HCT116 (cell line): Measurements from ENCODE around the gene OSBPL5. TPM values are rescaled to one million over a fixed set of nuclear protein-coding genes. Genes with fewer than 3 reads are reported as not detected.

Source experiments
- ATAC-seq: fragments of 200-7000 bp; cut with Tn5 transposase; 2 replicates; pipeline ENCODE4 v1.9.1; 2020; ENCODE audit warnings: mild to moderate bottlenecking, moderate library complexity
- BruUV-seq: library from RNA; stranded (reverse); fragments of 400-500 nt; replicated peaks from 2 replicates; lab custom pipeline; 2021; lab: Mats Ljungman, UMichigan
- CTCF ChIA-PET: fragments of 300-600 bp; sonication (Branson Sonifier 250); formaldehyde crosslinking; loops from one replicate; lab custom pipeline; 2021; ENCODE audit warnings: antibody characterized with exemption; lab: Charles Lee
- POLR2A ChIA-PET: fragments of 300-600, 350-600 bp; sonication (Branson Sonifier 250); formaldehyde crosslinking; loops from one replicate; lab custom pipeline; 2021; ENCODE audit warnings: antibody characterized with exemption; lab: Charles Lee
- RAD21 ChIA-PET, 2 experiments: fragments of 300-600 bp; sonication (Branson Sonifier 250); formaldehyde crosslinking; loops; one replicate each; lab custom pipeline; 2023; ENCODE audit warnings: low total read pairs in 2 of 2; ENCODE audit not compliant: uncharacterized antibody in 2 of 2, unreplicated experiment in 2 of 2, low non-redundant PET in 1 of 2; lab: Charles Lee
- DNase-seq: peaks from one replicate; pipeline ENCODE4 v3.0.0-alpha.2; 2010; ENCODE audit warnings: low read depth, low spot score
- H2AFZ ChIP-seq: fragments of 200-600 bp; shearing (Covaris generic), sonication (generic); 2 replicates; pipeline ENCODE4 v1.6.1; 2017; ENCODE audit warnings: low read depth, mixed run types, mixed read lengths, antibody characterized with exemption, low read length; ENCODE audit not compliant: poor library complexity, severe bottlenecking
- H3K27ac ChIP-seq: 2 replicates; pipeline ENCODE4 v1.5.1; 2012; ENCODE audit warnings: low read depth, low read length
- H3K27me3 ChIP-seq: fragments of 200-600 bp; sonication (generic); 2 replicates; pipeline ENCODE4 v1.6.1; 2016; ENCODE audit warnings: mixed run types, low read length, mixed read lengths; ENCODE audit not compliant: insufficient read depth
- H3K36me3 ChIP-seq, 2 experiments: fragments of 200-500 bp in 1 of 2; fragments of 200-600 bp in 1 of 2; sonication (Bioruptor generic) in 1 of 2; sonication (generic) in 1 of 2; 2 replicates each; pipeline versions ENCODE4 v1.5.1 to v1.6.1; 2014 to 2016; ENCODE audit warnings: low read length in 2 of 2, inconsistent platforms in 1 of 2, mixed read lengths in 1 of 2, mixed run types in 1 of 2; ENCODE audit not compliant: insufficient read depth in 2 of 2, control insufficient read depth in 1 of 2
- H3K4me1 ChIP-seq, 2 experiments: fragments of 200-600 bp in 1 of 2; sonication (generic) in 1 of 2; 2 replicates each; pipeline versions ENCODE4 v1.5.1 to v1.6.1; 2012 to 2017; ENCODE audit warnings: low read length in 2 of 2, inconsistent platforms in 1 of 2, mild to moderate bottlenecking in 1 of 2, mixed read lengths in 1 of 2, mixed run types in 1 of 2, moderate library complexity in 1 of 2; ENCODE audit not compliant: insufficient read depth in 2 of 2, control insufficient read depth in 1 of 2
- H3K4me2 ChIP-seq: fragments of 200-600 bp; sonication (generic); 2 replicates; pipeline ENCODE4 v1.6.1; 2017; ENCODE audit warnings: mixed run types, low read length, mixed read lengths
- H3K4me3 ChIP-seq, 2 experiments: fragments of 200-600 bp in 1 of 2; sonication (generic) in 1 of 2; replicated peaks in 1 of 2; 2 replicates each; pipeline ENCODE4 v1.5.1; 2011 to 2016; ENCODE audit warnings: low read length in 2 of 2, control low read depth in 1 of 2, low read depth in 1 of 2, mild to moderate bottlenecking in 1 of 2, mixed read lengths in 1 of 2, mixed run types in 1 of 2
- H3K79me2 ChIP-seq: fragments of 200-600 bp; sonication (generic); 2 replicates; pipeline ENCODE4 v1.6.1; 2017; ENCODE audit warnings: mild to moderate bottlenecking, mixed run types, low read length, moderate library complexity, mixed read lengths; ENCODE audit not compliant: insufficient read depth
- H3K9ac ChIP-seq: fragments of 200-600 bp; sonication (generic); 2 replicates; pipeline ENCODE4 v1.6.1; 2016; ENCODE audit warnings: low read length, mixed read lengths
- H3K9me2 ChIP-seq: fragments of 200-600 bp; sonication (generic), shearing (Covaris generic); 2 replicates; pipeline ENCODE4 v1.6.1; 2017; ENCODE audit warnings: mixed run types, mild to moderate bottlenecking, moderate library complexity; ENCODE audit not compliant: insufficient read depth
- H3K9me3 ChIP-seq, 2 experiments: fragments of 200-500 bp in 1 of 2; fragments of 200-600 bp in 1 of 2; sonication (Bioruptor generic) in 1 of 2; sonication (generic) in 1 of 2; 2 replicates each; pipeline ENCODE4 v1.6.1; 2014 to 2017; ENCODE audit warnings: low read length in 2 of 2, mixed read lengths in 2 of 2, inconsistent platforms in 1 of 2, low read depth in 1 of 2, mild to moderate bottlenecking in 1 of 2, mixed run types in 1 of 2, moderate library complexity in 1 of 2; ENCODE audit not compliant: control insufficient read depth in 1 of 2, insufficient read depth in 1 of 2
- H4K20me1 ChIP-seq: fragments of 200-600 bp; sonication (generic), shearing (Covaris generic); 2 replicates; pipeline ENCODE4 v1.6.1; 2017; ENCODE audit warnings: mixed run types, mild to moderate bottlenecking, moderate library complexity; ENCODE audit not compliant: insufficient read depth
- CBX3 ChIP-seq: IDR thresholded peaks from 2 replicates; pipeline ENCODE4 v1.6.1; 2012; ENCODE audit warnings: low read depth
- EZH2 ChIP-seq: fragments of 200-600 bp; sonication (generic); IDR thresholded peaks from 2 replicates; pipeline ENCODE4 v1.6.1; 2017; ENCODE audit warnings: antibody characterized with exemption, mixed run types
- EZH2phosphoT487 ChIP-seq: fragments of 200-600 bp; IDR thresholded peaks from 2 replicates; pipeline ENCODE4 v1.6.1; 2018; ENCODE audit warnings: antibody characterized with exemption, borderline replicate concordance
- FOSL1 ChIP-seq: IDR thresholded peaks from 2 replicates; pipeline ENCODE4 v1.6.1; 2012; ENCODE audit warnings: low read depth
- POLR2A ChIP-seq: IDR thresholded peaks from 2 replicates; pipeline ENCODE4 v1.7.0; 2011; ENCODE audit warnings: borderline replicate concordance; ENCODE audit not compliant: insufficient read depth, insufficient read length; ENCODE audit errors: extremely low read depth
- SIN3A ChIP-seq: IDR thresholded peaks from 2 replicates; pipeline ENCODE4 v1.6.1; 2012; ENCODE audit warnings: low read depth
- SP1 ChIP-seq: IDR thresholded peaks from 2 replicates; pipeline ENCODE4 v1.6.1; 2012; ENCODE audit warnings: low read depth
- YY1 ChIP-seq: IDR thresholded peaks from 2 replicates; pipeline ENCODE4 v1.6.1; 2011; ENCODE audit warnings: low read length, low read depth, moderate library complexity, mild to moderate bottlenecking; ENCODE audit not compliant: insufficient replicate concordance; ENCODE audit errors: extremely low read depth
- ZFX ChIP-seq: fragments of 450-650 bp; IDR thresholded peaks from 2 replicates; pipeline ENCODE4 v1.6.1; 2017
- ZNF274 ChIP-seq: fragments of 200-500 bp; sonication (Bioruptor generic); IDR thresholded peaks from 2 replicates; pipeline ENCODE4 v1.6.1; 2014; ENCODE audit warnings: mild to moderate bottlenecking, low read depth, low read length, inconsistent platforms
- intact Hi-C: fragments of 100-400 bp; cut with micrococcal nuclease; formaldehyde crosslinking; loops from 2 replicates; pipeline ENCODE4 v1.10.0; 2022
- total RNA-seq: library from RNA; stranded (reverse); gene quantifications from one replicate; pipeline ENCODE4 v1.2.1, GENCODE V29; 2021; ENCODE audit not compliant: unreplicated experiment
- TF ChIP-seq, protein P1 (sequence below): IDR thresholded peaks from 2 replicates; pipeline ENCODE4 v1.6.1; 2012
- TF ChIP-seq, protein P2 (sequence below): IDR thresholded peaks from 2 replicates; pipeline ENCODE4 v1.6.1; 2012
- TF ChIP-seq, protein P3 (sequence below), 3 experiments: fragments of 200-600 bp in 1 of 3; sonication (generic) in 1 of 3; IDR thresholded peaks in 2 of 3; conservative IDR thresholded peaks in 1 of 3; 2 replicates each; pipeline ENCODE4 v1.5.1; 2012 to 2017; ENCODE audit warnings: low read depth in 2 of 3, low read length in 2 of 3, antibody characterized with exemption in 1 of 3, borderline replicate concordance in 1 of 3, control low read depth in 1 of 3, mild to moderate bottlenecking in 1 of 3, mixed read lengths in 1 of 3, mixed run types in 1 of 3, moderate library complexity in 1 of 3; ENCODE audit not compliant: insufficient read depth in 1 of 3

The OSBPL5 gene
- total RNA-seq, 1 experiment from 2014 or later, result 44.2 TPM

GRCh38 chr11:3133261-3134217 lies 31.6 kb downstream of the OSBPL5 start:
- Histone ChIP-seq H3K4me2 (no peak overlapping the region), H3K27me3 (no peaks in the 10 kb centered on the region), H4K20me1 (no peaks in the 10 kb centered on the region), H3K9me3 (no peaks in the 10 kb centered on the region), H3K36me3 (no peaks in the 10 kb centered on the region), H3K27ac (no peak overlapping the region), H3K9me2 (no peaks in the 10 kb centered on the region), H3K4me3 (no peak overlapping the region), H2AFZ (no peak overlapping the region), H3K79me2 (no peaks in the 10 kb centered on the region), H3K4me1 (peaks cover 2 to 10% of the 10 kb centered on the region in 2 experiments; a peak in 1 of 4 replicates), H3K9ac (no peak overlapping the region)
- intact Hi-C loops, result no loop called here
- CTCF ChIA-PET, result interaction anchor here (1.1 kb wide), 1 partner anchor 62 kb away, joined by 3 read pairs; no protein-coding TSS in a partner anchor
- DNase-seq (no peak), ATAC-seq (no peak)
- TF ChIP-seq ZFX (no peak), POLR2A (no peak), ZNF274 (no peak), EZH2phosphoT487 (no peak)
- TF ChIP-seq, protein P1, sequence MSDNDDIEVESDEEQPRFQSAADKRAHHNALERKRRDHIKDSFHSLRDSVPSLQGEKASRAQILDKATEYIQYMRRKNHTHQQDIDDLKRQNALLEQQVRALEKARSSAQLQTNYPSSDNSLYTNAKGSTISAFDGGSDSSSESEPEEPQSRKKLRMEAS, result no peak
- TF ChIP-seq, protein P2, sequence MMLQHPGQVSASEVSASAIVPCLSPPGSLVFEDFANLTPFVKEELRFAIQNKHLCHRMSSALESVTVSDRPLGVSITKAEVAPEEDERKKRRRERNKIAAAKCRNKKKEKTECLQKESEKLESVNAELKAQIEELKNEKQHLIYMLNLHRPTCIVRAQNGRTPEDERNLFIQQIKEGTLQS, result no peak
- BruUV-seq, result no TSS peak
- RAD21 ChIA-PET, result no interaction called here
- POLR2A ChIA-PET, result no interaction called here

DNA sequence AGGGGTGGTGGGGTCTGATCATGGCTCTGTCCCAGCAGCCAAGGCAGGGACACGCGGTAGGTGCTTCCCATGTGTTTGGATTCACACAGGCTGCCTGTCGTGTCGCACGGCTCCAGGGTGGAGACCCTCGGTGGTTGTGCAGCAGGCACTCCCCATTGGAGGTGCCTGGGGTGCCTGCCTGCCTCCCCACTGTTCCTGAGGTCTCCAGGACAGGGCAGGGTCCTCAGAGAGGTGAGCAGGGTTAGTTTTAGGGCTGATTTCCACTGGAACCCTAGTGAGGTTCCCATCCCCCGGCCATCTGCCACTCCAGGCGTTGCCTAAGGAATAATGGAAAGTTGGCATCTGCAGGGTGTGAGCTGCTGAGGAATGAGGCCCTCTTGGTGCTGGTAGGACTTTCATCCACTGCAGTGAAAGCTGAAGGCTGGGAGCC lies 32.3 kb downstream of the OSBPL5 start:
- TF ChIP-seq, protein P3, sequence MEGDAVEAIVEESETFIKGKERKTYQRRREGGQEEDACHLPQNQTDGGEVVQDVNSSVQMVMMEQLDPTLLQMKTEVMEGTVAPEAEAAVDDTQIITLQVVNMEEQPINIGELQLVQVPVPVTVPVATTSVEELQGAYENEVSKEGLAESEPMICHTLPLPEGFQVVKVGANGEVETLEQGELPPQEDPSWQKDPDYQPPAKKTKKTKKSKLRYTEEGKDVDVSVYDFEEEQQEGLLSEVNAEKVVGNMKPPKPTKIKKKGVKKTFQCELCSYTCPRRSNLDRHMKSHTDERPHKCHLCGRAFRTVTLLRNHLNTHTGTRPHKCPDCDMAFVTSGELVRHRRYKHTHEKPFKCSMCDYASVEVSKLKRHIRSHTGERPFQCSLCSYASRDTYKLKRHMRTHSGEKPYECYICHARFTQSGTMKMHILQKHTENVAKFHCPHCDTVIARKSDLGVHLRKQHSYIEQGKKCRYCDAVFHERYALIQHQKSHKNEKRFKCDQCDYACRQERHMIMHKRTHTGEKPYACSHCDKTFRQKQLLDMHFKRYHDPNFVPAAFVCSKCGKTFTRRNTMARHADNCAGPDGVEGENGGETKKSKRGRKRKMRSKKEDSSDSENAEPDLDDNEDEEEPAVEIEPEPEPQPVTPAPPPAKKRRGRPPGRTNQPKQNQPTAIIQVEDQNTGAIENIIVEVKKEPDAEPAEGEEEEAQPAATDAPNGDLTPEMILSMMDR (IDR thresholded peaks at IDR 0.05 in 2 of 3, conservative IDR thresholded peaks at IDR 0.05 in 1 of 3; ENCODE audit: borderline replicate concordance in 1 of 3, insufficient read depth in 1 of 3, low read depth in 2 of 3, low read length in 2 of 3), result no peak
- TF ChIP-seq SP1 (no peak), SIN3A (no peak), CBX3 (no peak), EZH2 (no peak), YY1 (no peak), FOSL1 (no peak)
- Histone ChIP-seq H3K4me1 (peaks cover 0 to 10% of the 10 kb centered on the region in 2 experiments; a peak in 1 of 4 replicates), H2AFZ (no peak overlapping the region), H3K9me3 (no peaks in the 10 kb centered on the region), H3K9me2 (no peaks in the 10 kb centered on the region), H3K27me3 (no peaks in the 10 kb centered on the region), H3K4me3 (no peak overlapping the region), H3K27ac (no peak overlapping the region), H3K9ac (no peak overlapping the region), H3K36me3 (no peaks in the 10 kb centered on the region), H3K79me2 (no peaks in the 10 kb centered on the region), H4K20me1 (no peaks in the 10 kb centered on the region), H3K4me2 (no peak overlapping the region)
- intact Hi-C loops, result no loop called here
- no TSS peak for BruUV-seq
- ATAC-seq (no peak), DNase-seq (no peak)
- RAD21 ChIA-PET, result no interaction called here
- POLR2A ChIA-PET, result no interaction called here
- CTCF ChIA-PET, result no interaction called here
